ENCODE measurements around the gene FOXD1. TPM values are rescaled to one million over a fixed set of nuclear protein-coding genes. Genes with fewer than 3 reads are reported as not detected.

Gene FOXD1
- under 0.01 and 0.10 TPM in 2 replicates for total RNA-seq

DNA sequence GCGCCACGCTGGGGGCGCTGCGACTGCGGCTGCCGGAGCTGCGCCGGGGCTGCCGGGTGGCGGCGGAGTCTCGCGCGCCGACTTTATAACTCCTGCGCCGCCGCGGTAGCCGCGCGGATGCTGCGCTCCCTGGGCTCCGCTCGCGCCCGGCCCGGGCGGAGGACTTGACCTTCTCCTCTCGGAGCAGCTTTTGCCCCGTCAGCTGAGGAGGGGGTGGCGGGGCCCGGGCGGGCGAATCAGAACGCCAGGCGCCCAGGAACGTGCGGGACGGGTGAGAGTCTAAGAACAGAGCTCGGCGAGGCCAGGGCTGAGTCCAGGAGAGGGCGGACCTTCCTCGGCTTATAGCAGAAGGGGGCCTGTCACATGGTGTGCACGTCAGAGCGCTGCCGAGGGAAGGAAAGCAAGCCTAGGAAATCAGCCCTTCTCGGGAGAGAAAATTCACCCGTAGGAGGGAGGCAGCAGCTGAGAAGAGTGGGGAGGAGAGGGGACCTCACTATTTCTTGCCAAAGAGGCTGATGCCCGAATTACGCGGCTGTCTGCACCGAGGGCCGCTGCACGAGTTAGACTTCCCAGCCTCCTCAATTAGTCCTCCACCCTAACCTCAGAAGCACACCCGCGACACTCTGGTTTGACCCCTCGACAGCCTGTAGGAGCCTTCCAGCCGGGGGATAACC lies at the start of gene FOXD1:
FOXD1 (minus strand) TSS at position 315 of the 674 bp plus-strand sequence. CDS start 415 bp downstream, outside the sequence.

Other genes starting within 250 kb of the FOXD1 start
- gene BTF3, start 49.7 kb upstream of the FOXD1 start, total RNA-seq: 358 and 395 TPM in 2 replicates
- gene ANKRA2, start 116.9 kb upstream of the FOXD1 start, total RNA-seq: 12.4 and 12.7 TPM in 2 replicates
- gene UTP15, start 117.0 kb upstream of the FOXD1 start, total RNA-seq: 29.4 and 41.3 TPM in 2 replicates
- 154 TPM in 2 replicates for gene ARHGEF28, start 177.4 kb upstream of the FOXD1 start, total RNA-seq